ENCODE data around the gene SH3PXD2A. TPM values are rescaled to one million over a fixed set of nuclear protein-coding genes. Genes with fewer than 3 reads are reported as not detected.

SH3PXD2A gene
- total and polyA plus RNA-seq, 2 of the 4 experiments (the other 2 are of a cell fraction) = 6.3 to 23.0 TPM

GRCh38 chr10:103556383-103557007 lies 298.9 kb downstream of the SH3PXD2A start:
- POLR2A ChIA-PET (ENCODE audit: unreplicated experiment) = no interaction called here
- H3K9me1 ChIP-seq (ENCODE audit: insufficient read depth, low read length) = peaks cover 17% of the 10 kb centered on the region
- no peak overlapping the region for H3K4me2 ChIP-seq (ENCODE audit: low read depth, low read length)
- no peaks in the 10 kb centered on the region for H3K79me1 ChIP-seq (ENCODE audit: low read depth in 1 of 2, low read length in 2 of 2)
- dilution Hi-C loops (cut with HindIII; ENCODE audit: low sequenced_read_pairs, unreplicated experiment) = no loop called here
- H4K5ac ChIP-seq (ENCODE audit: low read depth, low read length) = no peak overlapping the region
- CTCF ChIA-PET = no interaction called here
- intact Hi-C loops (cut with micrococcal nuclease) = no loop called here
- no peaks in the 10 kb centered on the region for H3K36me3 ChIP-seq (ENCODE audit: control insufficient read depth, insufficient read depth, low read length)
- in situ Hi-C loops (cut with MboI; ENCODE audit: low sequenced_read_pairs) = no loop called here
- no peak overlapping the region for H3K56ac ChIP-seq (ENCODE audit: extremely low read depth, insufficient read depth, low read length)
- no peak overlapping the region for H3K27ac ChIP-seq (ENCODE audit: insufficient read depth, low read length)
- no peak overlapping the region for H3K9ac ChIP-seq (ENCODE audit: low read depth, low read length)
- 88% methylated on average over 7 of the region's 12 CpGs; no CpG with 5 or more reads in 1 of the 2 experiments for WGBS, 2 experiments (ENCODE audit: extremely low coverage in 2 of 2, insufficient read length in 1 of 2)
- no peak overlapping the region for H2BK15ac ChIP-seq (ENCODE audit: low read depth, low read length)
- no peak overlapping the region for H3K4me3 ChIP-seq (ENCODE audit: insufficient read depth, low read depth, low read length)
- H3K4ac ChIP-seq (ENCODE audit: low read depth, low read length) = no peak overlapping the region
- TF ChIP-seq MXI1 (IDR thresholded peaks at IDR 0.05; ENCODE audit: borderline replicate concordance, low read depth, low read length) (no peak), POLR2A (IDR thresholded peaks at IDR 0.05; ENCODE audit: low read depth, low read length) (no peak), CEBPB (IDR thresholded peaks at IDR 0.05; ENCODE audit: low read depth, low read length) (no peak), BHLHE40 (IDR thresholded peaks at IDR 0.05; ENCODE audit: low read depth, low read length) (no peak), CHD1 (IDR thresholded peaks at IDR 0.05; ENCODE audit: low read depth, low read length) (no peak), MAZ (IDR thresholded peaks at IDR 0.05; ENCODE audit: borderline replicate concordance, low read depth, low read length) (no peak)
- H2AK9ac ChIP-seq (replicated peaks; ENCODE audit: low read depth, low read length, poor library complexity) = no peak overlapping the region
- H2BK5ac ChIP-seq (ENCODE audit: low read depth, low read length, poor library complexity, severe bottlenecking) = no peak overlapping the region
- peaks cover 62% of the 10 kb centered on the region for H3K27me3 ChIP-seq (ENCODE audit: control insufficient read depth, insufficient read depth, low read length)
- H2AFZ ChIP-seq (replicated peaks; ENCODE audit: low read length, poor library complexity) = no peak overlapping the region
- no peak overlapping the region for H3K14ac ChIP-seq (replicated peaks; ENCODE audit: low read depth, low read length)
- H4K8ac ChIP-seq (ENCODE audit: low read depth in 2 of 2, low read length in 2 of 2) = no peak overlapping the region
- no peak for DNase-seq
- H2BK20ac ChIP-seq (ENCODE audit: low read depth, low read length) = no peak overlapping the region
- no TSS peak for BruUV-seq (replicated peaks)
- no peak overlapping the region for H2BK120ac ChIP-seq (ENCODE audit: low read depth, low read length)
- peaks cover 5% of the 10 kb centered on the region for H4K20me1 ChIP-seq (ENCODE audit: insufficient read depth, low read length)
- H4K91ac ChIP-seq (ENCODE audit: insufficient read depth, low read depth, low read length) = no peak overlapping the region
- no peak overlapping the region for H2AK5ac ChIP-seq (ENCODE audit: low read depth, low read length)
- H3K23ac ChIP-seq (ENCODE audit: low read depth, low read length) = no peak overlapping the region
- peaks cover 3% of the 10 kb centered on the region for H3K9me3 ChIP-seq (ENCODE audit: control insufficient read depth, insufficient read depth, low read length)
- H3K18ac ChIP-seq (ENCODE audit: low read depth, low read length) = no peak overlapping the region
- ATAC-seq (ENCODE audit: low read depth) = no peak
- H3K4me1 ChIP-seq (ENCODE audit: control insufficient read depth, insufficient read depth, low read length) = peaks cover 7% of the 10 kb centered on the region
